ENCODE measurements around the gene BATF3.
"Not testable (repeated sequence)": the region's sequence is repeated elsewhere in the genome, so short reads cannot be mapped to it uniquely, and the experiment has no call there.

The BATF3 gene

DNA sequence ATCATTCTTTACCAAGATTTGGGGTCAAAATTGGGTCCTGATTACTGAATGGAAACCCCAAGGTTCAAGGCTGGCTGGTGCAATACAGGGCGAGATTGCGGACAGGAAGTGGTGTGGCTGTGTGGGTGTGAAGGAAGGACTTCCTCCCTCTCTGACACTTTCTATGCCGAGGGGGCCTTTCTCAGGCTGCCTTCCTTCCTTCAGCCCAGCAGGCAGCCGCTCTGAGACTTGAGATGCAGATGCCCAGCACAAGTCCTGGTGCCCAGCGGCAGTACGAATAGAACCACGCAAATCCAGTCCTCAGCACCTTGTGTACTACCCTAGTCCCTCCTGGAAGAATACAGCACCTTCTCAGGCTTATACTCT, 16.3 kb downstream of the BATF3 start:
- DNase-seq: peak; percentile 87

DNA sequence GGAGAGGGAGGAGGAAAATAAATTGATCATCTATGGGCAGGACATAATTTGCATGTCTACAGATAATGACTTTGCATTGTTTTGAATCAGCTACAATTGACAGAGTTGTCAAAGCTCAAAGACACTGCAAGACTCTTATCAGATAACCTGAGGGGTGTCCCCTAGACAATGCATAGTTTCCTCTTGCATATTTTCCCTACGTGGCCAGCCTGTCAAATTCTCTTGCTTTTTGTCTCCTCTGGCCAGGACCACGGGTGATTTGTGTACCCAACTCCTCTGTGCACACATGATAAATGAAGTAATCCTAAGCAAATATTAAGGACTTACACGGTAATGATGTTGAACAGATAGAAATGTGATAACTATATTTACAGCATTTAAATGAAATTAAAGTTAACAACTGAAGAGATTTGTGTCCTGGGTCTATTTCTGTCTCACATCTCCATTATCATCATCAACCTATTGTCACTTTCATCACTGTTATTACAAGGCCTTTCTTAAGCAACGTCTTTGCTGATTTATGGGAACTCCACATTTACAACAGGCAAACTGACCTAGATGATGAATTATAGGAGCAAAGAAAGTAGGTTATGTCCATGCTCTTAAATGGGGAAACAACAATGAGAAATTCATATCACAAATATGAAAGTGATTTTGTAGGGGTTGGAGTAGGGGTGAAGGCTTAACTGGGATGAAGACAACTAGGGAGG, 18.8 kb downstream of the BATF3 start:
- no peak for DNase-seq

DNA sequence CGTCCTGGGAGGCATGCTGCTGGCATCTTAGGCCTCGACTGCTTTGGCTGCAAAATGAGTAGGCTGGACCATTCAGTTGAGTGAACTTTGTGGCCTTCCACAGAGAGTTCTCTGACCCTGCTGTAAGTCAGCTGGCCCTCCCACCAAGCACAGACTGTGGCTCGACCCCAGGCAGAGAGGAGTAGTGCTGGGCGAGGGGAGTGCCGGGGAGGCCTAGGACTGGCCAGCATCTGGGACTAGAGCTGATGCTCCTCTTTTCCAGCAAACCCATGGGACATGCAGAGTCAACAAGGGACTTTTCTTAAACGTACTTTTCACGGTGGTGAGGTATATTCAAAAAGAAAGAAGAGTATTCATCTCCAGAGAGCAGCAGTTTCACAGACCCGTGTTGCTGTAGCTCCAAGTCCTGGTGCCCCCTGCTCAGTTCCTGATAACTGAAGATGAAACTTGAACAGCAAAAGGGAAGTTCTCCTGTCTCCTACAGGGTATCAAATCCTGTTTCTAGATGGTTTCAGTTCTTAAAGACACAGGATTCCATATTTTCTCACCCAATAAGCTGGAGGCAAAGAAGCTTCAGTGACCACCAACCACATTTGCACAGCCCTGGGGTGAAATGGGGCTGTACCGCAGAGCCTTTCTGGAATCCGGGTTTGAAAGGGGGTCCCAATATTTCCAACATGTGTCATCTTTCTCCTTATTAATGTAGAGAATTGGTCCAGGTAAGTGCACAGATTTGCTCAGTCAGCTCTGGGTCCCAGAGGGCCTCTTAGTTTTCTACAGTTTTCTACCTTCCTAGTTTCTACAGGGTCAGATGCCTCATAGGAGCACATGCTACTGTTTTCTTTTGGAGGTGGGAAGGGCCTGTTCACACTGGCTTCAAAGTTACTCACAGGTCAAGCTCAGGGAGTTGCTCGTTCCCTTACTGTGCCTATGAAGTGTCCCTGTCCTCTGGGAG, 20.9 kb downstream of the BATF3 start:
- DNase-seq: no peak

DNA sequence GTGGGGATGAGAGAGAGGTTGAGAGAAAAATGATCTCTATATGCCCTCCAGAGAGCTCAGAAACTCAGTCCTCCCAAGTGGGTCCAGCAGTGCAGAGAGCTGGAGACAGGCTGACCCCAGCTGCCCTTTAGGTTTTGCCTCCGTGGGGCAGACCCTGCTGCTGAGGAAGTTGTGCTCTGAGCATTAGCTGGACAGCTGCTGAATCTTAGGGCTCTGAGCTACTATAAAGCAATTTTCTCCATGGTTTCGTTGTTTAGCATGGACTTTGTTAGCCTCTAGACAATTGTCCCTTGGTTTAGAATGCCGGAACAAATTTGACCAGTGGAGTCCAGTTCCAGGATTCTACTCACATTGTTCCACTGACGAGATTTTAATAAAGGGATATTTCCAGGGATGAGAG, 22.1 kb downstream of the BATF3 start:
- no peak for DNase-seq

DNA sequence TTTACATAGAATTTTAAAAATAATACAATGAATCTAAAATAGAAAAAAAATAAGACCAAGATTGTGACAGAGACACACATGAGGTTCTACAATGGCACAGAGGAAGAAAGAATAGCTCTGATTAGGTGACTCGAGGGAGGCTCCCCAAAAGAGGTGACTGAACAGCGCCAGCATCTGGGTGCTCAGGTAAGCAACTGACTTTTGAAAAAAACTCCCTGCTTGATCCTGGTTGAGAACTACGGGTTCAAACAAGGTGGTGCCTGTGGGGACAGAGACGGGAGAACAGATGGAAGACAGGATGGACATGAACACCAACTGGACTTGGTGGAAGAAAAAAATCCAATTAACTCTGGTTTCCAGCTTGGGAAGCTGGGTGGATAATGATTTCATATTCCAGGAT, 22.5 kb downstream of the BATF3 start:
- no peak for DNase-seq

DNA sequence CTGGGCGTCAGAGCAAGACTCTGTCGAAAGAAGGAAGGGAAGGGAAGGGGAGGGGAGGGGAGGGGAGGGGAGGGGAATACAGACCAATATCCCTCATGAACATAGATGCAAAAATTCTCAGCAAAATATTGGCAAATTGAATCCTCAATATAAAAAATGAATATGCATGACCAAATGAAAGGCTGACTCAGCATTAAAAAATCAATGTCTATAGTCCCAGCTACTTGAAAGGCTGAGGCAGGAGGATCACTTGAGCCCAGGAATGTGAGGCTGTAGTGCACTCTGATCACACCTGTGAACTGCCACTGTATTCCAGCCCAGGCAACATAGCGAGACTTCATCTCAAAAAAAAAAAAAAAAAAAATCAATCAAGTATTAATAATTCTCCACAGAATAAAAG, 24.0 kb downstream of the BATF3 start:
- DNase-seq: no peak

DNA sequence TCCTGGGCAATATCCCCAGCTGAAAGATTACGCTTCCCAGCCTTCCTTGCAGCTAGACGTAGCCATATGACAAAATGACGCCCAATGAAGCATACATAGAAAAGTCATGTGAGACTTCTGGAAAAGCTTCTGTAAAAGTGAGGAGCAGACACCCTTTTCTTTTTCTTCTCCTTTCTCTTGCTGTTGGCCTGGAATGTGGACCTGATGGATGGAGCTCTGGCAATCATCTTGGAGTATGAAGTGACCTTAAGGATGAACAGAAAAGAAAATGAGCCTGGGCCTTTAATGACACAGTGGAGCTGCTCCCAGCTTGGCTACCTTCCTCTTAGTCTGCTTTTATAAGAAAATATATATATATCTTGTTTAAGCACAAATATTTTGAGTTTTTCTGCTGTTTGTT, 24.8 kb downstream of the BATF3 start:
- DNase-seq: no peak

DNA sequence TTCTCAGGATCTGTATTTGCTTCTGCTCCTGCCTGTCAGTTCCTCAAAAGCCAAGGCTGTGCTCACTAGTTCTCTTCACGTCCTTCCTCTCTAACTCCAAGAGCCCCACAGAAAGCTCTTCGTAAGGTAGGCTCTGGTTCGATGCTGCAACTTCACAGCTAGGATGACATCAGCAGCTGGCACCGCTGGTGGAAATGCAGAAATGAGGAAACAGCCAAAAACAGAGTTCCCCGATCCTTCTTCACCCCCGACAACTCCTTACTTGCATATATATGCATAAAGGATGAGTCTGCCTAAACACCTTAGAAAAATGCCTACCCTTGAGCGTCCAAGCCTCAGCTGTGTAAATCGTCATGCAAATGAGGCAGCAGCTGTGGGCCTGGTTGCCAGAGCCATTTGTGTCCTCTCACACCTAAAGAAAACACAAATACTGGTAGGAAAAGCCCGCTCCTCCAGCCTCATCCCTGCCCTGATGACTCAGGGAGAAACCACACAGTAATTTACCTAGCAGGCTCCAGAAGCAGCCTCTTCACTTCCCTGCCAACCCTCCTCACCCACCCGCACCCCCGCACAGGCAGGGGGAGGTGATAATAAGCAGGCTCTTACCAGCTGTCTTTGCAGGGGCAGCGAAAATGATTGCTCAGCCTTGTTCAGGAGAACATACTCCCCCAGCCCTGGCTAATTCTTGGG, 28.2 kb downstream of the BATF3 start:
- DNase-seq: peak; percentile 26

DNA sequence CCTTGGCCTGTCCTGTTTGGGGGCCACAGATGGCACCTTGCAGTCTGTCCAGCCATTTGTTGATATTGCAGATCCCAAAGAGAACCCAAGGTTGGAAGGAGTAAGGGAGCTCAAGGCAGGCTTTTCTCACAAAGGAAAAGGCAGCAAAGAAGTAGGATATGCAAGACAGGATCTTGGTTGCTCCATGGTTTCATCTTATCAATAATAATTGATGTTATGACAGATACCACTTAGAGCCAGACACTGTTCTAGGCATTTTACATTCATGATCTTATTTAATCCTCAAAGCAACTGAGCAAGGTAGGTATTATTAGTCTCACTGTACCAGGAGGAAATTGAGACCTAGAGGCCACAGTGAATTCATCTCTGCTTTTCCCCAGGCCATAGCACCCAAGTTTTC, 28.8 kb downstream of the BATF3 start:
- no peak for DNase-seq

DNA sequence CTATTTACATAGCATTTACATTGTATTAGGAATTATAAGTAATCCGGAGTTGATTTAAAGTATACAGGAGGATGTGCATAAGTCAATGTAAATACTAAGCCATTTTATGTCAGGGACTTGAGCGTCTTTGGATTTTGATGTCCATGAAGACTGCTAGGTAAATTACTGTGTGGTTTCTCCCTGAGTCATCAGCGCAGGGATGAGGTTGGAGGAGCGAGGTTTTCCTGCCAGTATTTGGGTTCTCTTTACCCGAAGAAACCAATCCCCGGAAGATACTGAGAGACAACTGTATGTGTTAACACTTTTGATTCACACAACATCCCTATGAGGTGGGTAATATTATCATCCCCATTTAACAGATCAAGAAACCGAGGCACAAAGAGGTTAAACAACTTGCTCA, 29.3 kb downstream of the BATF3 start:
- DNase-seq: no peak

DNA sequence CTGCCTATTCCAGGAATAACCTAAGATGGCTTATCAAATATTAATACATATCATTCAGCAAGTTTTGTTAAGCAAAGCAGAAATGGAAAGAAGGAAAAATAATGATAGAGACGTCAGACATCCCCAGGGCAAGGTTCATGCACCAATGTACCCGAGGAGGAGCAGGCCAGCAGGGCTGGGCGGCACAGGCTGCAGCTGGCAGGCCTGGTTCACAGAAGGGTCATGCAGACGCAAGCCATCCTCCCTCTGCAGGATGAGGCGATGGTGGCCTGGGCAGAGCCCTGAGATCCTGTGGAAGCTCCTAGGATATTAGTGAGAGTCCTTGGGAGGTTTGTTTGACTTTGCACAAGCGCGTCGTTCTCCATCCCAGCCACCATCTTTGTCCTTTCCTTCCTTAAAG, 30.0 kb downstream of the BATF3 start:
- no peak for DNase-seq

DNA sequence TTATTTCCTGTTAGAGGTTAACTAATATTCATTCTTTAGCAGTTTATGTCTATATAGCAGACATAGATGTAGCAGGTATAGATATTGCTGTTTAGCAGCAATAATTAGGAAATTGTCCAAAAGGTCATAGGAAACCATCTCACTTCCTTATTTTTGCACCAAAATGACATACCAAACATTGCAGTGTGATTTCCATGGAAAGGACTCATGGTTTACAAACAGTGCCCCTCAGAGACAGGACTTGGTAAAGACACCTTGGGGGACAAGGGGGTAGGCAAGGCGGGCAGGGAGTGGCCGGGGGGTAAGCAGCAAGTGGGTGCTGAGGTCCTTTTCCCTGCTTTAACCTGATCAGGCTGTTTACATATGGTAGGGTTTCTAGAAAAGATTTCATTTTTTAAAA, 30.5 kb downstream of the BATF3 start:
- no peak for DNase-seq

DNA sequence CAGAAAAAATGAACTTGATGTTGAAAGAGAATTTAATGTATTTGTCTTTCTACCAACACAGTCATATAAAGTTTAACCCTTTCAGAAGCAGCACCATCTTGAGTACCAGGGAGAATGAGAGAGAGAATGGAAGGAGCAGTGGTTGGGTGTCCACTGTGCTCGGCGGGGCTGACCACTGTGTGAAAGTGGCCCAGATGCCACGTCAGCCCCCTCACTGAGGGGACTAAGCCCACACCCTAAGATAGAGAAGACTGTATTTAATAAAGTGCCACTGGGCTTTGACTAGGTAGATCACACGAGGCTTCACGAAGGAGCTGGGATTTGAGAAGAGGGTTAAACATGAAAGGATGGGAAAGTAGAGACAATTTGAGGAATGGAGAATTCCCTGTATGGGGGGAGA, 31.2 kb downstream of the BATF3 start:
- no peak for DNase-seq

DNA sequence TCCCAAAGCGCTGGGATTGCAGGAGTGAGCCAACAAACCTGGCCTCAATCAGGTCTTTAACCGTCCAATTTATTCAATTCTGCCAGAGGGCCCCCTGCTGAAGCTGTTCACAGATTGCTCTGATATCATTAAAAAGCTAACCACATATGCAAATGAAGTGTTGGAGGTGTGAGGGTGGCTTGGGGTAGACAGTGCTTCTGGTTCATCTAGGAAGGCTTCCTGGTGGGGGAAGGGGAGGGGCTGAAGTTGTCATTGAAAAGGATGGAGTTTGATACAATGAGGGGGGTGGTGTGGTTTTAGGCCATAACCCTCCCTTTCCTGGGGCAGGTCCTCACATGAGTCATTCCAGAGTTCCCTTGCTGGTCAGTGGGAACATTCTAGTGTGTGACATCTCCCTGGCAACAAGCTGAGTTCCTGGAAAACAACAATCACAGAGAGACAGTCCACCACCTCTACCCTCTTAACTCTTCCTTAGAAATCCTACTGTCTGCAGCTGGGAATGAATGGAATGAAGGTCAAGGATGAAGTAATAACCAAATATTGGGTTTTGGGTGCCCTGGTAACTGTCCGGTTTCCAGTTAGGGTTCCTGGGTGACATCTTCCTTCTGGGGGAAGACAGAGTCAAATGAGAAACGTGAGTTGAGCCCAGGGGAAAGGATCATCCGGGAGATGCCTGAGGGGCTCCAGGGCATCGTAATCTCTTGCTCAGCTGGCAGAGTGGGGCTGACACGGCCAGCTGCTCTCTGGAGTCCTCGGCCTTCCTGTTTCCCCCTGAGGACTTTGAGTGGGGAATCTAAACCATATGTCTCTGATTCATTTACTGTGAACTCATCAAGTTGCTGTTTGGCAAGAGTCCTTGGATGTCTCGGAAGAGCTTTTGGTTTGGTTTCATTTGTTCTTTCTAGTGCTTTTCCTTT, 32.2 kb downstream of the BATF3 start:
- peak; percentile 54 for DNase-seq

DNA sequence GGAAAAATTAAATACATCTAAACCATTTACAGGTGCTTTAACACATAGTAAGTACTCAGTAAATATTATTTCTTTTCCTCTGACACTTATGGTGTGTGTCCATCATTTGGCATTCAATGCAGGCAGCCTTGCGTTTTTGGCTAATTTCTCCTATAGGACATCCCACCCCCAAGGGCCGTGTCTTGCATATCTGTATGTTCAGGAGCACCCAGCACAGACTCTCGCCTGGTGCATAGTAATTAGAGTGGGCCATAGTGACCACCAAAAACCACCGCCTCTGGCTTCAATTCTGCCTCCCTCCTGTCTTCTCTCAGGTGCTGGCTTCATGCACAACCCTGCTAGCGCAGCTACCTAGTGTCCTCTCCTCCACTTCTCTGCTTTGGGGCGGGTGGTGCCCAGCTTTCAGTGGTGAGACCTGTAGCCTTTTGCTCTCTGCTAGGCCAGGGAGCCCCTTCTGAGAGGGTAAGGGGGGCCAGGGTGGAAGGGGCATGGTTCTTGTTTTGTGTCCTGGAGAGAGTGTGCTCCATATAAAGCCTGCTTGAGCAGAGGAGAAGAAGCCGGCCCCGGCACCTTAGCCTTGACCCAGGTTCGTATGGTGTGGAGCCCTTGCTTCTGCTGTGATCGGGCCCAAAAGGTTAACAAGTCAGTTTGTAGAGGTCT, 33.4 kb downstream of the BATF3 start:
- DNase-seq: no peak

DNA sequence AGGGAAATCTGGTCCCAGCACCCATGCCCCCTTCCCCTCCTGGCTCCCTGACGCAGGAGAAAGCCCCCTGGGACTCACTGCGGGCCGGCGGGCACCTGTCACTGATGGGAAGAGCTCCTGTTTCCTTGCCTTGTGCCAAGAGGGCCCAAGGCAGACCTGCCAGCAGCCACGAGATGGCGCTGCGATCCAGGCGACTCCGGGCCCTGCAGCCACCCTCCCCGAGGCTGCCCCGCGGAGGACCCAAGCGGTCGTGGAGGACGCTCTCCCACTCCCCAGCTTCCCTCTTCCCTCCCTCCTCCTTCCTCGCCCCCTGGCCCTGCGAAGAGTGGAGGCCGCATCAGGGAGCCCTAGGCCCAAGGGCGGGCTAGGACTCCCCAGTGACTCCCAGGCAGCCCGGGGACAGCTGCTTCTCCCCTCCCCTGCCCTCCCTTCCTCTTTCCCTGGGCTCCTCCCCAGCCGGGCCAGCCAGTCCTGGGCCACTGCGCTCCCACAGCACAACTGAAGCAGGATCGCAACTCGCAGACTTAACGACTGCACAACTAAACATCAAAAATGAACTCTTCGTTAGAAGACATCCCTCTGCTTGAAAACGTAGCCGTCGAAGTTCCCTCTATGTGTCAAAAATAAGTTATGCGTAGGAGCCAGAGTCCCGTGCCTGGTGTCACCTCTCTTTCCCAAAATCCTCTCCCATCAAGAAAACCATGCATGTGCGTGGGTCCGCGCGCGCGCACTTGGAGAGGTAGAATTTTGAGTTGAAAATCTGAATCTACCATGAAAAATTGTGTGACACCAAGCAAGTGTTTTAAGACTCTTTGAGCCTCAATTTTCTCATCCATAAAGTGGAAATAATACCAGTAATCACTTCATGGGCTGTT, 34.2 kb downstream of the BATF3 start:
- DNase-seq: peak; percentile 68

DNA sequence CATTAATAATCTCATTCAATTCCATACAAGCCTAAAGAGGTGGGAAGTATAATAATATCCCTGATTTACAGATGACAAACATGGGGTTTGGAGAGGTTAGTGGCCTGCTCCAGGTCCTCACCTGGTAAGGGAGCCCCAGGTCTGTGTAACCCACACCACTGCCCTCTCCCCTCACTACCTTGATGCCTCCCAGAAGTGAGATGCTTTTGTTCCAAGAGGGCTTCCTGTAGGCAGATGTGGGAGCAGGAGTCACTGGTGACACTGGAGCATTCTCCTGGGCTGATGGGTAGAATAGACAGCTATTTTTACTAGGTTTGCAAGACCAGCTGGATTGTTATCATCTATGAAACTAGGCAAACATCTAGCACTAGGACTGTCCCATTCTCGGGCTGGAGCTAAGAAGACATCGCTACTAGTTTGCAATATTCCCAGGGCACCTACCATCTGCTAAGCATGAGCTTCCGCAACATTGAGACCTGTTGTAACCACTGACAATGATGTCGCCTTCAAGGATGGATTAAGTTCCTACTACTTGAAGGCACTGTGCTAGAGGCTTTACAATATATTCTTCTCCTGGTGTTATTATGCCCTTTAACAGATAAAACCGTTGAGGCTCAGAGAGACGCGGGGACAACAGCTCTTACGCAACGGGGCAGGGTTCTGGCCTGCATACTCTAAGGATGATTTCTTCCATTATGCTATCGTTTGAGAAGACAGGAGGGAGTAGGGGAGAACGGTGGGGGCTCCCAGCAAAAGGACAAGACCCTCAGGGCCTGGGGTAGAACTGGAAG, 35.0 kb downstream of the BATF3 start:
- DNase-seq: no peak

DNA sequence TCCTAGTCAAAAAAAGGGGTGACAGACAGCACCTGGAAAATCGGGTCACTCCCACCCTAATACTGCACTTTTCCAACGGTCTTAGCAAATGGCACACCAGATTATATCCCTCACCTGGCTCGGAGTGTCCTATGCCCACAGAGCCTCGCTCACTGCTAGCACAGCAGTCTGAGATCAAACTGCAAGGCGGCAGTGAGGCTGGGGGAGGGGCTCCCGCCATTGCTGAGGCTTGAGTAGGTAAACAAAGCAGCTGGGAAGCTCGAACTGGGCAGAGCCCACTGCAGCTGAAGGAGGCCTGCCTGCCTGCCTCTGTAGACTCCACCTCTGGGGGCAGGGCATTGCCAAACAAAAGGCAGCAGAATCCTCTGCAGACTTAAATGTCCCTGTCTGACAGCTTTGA, 41.4 kb downstream of the BATF3 start:
- not testable (repeated sequence) for DNase-seq

DNA sequence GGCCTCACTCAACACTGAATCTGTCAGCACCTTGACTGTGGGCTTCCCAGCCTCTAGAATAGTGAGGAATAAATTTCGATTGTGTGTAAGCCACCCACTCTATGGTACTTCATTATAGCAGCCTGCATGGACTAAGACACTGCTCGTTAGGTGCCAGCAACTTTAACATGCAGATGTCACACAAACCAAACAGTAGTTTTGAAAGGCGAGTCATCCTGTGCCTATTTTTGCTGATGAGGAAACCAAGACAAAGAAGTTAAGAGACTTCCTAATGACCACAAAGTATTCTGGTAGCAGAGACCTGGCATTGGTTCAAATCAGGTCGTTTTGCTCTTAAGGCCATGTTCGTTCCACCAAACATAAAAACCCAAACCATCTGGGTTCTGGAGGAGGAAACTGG, 42.9 kb downstream of the BATF3 start:
- no peak for DNase-seq

Data from NK-92 treated with Interleukin-12 subunit alpha and Interleukin-12 subunit beta, amount 100 ng/mL, for 24 hours (cell line).